DMS 273 (cell line): Measurements from ENCODE around the gene RPS27A.
"Not testable (repeated sequence)": the region's sequence is repeated elsewhere in the genome, so short reads cannot be mapped to it uniquely, and the experiment has no call there.

Experiments used
- DNase-seq: peaks from one replicate; lab custom pipeline; 2025; ENCODE audit not compliant: unreplicated experiment; lab: John Stamatoyannopoulos, UW

RPS27A gene

DNA sequence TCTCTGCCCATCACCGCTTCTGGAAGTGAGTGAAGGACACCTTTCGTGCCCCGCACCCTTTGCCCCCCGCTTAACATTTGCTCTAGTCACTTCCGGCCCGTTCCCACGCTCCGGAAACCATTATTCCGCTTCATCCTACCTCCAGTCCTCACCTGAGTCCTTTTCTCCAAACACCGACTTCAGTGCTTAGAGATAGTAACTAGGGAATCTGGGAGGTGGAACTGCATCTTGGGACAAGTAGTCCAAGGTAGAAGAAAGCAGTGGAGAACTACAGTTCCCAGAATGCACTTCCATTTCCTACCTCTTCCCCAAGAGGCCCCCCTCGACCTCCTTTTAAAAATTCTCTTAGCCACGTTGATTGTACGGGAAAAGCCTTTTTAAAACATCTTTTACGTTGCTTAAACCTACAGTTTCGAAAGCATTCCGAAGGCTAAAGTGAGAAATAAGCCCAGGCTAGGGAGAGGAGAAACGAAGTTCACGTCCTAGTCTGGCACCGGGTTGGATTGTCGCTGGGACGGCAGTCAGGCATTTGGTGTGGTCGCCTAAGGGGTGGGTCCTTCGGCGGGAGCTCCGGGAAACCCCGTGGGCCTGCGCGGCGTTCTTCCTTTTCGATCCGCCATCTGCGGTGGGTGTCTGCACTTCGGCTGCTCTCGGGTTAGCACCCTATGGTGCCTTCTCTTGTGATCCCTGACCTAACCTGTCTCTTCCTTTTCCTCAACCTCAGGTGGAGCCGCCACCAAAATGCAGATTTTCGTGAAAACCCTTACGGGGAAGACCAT is at the start of gene RPS27A, which contains the start of gene CLHC1:
Gene RPS27A (plus strand): TSS at position 605 of the 779 bp plus-strand sequence. CDS start 137 bp downstream, at position 742.
Gene CLHC1 (minus strand): TSS at position 210 of the 779 bp plus-strand sequence. CDS start 9,882 bp downstream, outside the sequence.
- DNase-seq: peak; percentile 96

DNA sequence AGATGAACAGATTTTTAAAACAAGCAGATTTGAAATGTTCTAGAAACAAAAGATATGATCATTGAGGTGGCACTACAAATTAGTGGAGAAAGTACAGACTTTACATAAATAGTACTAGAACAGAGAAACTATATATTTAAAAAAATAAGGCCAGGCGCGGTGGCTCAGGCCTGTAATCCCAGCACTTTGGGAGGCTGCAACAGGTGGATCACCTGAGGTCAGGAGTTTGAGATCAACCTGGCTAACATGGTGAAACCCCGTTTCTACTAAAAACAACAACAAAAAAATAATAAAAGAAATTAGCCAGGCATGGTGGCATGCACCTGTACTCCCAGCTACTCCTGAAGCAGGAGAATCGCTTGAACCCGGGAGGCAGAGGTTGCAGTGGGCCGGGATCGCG is 45.7 kb upstream of the RPS27A start:
- not testable (repeated sequence) for DNase-seq

DNA sequence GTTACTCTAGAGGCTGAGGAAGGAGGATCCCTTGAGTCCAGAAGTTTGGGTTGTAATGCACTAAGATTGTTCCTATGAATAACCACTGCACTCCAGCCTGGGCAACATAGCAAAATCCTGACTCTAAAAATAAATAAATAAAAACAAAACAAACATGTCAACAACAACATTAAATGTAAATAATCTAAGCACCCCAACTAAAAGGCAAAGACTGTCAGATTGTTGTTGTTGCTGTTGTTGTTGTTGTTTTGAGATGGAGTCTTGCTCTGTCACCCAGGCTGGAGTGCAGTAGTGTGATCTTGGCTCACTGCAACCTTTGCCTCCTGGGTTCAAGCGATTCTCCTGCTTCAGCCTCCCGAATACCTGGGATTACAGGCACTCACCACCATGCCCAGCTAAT is 40.6 kb upstream of the RPS27A start:
- not testable (repeated sequence) for DNase-seq

DNA sequence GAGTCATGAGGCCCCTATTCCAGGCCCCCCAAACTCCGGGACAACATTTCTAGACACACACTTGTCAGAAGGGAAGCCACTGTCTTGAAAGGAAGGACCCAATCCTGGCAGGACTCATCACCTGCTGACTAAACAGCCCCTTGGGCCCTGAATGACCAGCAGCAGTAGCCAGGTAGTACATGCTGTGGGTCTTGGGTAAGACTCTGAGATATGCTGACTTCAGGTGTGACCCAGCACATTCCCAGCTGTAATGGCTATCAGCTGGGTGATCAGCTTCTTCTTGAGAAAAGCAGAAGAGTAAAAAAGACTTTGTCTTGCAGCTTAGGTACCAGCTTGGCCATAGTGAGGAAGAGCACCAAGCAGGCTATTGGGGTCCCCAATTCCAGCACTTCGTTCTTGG is 36.0 kb upstream of the RPS27A start:
- no peak for DNase-seq

DNA sequence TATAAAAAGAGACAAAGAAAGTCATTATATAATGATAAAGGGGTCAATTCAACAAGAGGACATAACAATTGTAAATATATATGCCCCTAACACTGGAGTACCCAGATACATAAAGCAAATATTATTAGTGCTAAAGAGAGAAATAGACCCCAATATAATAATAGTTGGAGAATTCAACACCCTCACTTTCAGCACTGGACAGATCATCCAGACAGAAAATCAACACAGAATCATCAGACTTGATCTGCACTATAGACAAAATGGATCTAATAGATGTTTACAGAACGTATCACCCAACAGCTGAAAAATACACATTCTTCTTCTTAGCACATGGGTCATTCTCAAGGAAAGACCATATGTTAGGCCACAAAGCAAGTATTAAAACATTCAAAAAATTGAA is 32.1 kb upstream of the RPS27A start:
- DNase-seq: no peak

DNA sequence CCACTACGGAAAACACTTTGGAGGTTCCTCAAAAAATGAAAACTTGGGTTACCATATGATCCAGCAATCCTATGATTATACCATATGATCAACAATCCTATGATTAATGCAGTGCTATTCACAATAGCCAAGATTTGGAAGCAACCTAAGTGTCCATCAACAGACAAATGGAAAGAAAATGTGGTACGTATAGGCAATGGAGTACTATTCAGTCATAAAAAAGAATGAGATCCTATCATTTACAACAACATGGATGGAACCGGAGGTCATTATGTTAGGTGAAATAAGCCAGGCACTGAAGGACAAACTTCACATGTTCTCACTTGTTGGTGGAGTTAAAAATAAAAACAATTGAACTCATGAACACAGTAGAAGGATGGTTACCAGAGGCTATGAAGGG is 28.0 kb upstream of the RPS27A start:
- DNase-seq: no peak

DNA sequence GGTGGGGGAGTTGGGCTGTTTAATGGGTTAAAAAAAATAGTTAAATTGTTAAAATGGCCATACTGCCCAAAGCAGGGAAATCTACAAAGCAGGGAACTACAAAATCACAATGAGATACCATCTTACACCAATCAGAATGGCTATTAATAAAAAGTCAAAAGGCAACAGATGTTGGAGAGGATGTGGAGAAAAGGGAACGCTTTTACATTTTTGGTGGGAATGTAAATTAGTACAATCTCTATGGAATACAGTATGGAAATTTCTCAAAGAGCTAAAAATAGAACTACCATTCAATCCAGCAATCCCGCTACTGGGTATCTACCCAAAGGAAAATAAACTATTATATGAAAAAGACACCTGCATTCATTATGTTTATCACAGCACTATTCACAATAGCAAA is 27.5 kb upstream of the RPS27A start:
- DNase-seq: no peak

DNA sequence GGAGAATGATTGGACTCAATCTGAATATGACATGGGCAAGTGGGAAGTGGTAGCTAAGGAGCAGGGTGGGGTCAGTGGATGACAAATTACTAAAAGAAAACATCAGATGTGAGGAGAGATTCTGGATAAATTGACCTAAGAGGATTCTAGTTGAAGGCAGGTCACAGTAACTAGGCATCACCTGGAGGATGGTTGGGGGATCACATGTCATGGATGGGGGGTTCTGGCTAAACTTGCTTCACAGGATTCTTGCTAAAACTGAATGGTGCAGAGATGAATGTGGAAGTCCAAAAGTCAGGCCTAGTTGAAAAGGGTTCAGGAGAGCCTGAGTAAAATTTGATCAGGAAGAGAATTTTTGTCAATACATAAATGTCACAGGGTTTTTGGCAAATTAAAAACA is 18.7 kb upstream of the RPS27A start:
- DNase-seq: no peak

DNA sequence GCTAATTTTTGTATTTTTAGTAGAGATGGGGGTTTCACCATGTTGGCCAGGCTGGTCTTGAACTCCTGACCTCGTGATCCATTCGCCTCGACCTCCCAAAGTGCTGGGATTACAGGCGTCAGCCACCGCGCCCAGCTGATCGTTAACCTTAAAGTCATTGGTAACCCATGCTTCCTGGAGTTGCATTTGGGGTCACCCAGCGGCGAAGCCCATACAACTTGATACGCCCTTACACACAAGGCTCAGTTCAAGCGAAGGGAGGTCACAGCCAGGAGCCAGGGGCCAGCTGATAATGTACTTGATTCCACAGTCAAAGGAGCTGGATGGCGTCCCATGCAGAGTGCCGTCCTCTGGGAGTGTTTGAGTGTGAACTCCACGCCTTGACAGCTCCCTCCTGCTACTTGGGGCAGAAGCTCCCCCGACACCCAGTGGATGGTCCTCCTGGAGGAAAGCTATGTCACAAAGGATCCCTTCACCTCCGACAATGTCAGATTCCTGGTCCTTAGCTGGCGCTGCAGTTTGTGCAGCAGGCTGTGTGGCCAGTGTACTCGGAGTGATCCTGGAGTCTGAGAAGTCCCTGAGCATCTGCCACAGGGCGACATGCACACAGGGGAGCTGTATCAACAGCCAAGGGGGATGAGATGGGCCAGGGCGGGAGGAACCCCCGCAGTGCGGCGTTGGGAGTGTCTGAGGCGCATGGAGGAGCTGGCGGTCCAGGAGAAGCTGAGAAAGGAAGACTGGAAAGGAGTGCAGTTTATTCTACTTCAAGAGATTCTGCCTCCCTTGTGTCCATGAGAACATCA is 8.3 kb upstream of the RPS27A start:
- DNase-seq: peak; percentile 66

DNA sequence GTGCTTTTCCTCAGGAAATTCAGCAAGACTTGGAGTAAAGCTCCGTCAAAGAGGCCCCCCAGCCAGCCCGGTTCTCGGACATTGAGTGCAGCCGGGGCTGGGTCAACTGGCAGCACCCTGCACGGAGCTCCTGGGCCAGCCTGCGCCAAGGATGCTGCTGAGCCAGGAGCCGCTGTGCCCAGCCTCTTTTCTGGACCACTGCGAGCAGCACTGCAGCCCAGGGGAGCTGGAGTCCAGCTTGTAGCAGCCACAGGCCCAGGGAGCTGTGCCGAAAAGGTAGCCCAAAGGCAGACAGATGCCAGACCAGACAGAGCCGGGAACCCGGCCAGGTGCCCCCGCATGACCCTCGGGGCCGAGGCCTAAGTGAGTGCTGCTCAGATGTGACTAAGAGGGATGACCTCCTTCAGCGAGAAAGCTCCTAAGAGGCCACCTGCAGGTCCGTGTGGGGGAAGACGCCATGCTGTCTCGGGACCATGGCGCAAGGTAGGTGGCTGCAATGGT is 7.7 kb upstream of the RPS27A start:
- peak; percentile 85 for DNase-seq

DNA sequence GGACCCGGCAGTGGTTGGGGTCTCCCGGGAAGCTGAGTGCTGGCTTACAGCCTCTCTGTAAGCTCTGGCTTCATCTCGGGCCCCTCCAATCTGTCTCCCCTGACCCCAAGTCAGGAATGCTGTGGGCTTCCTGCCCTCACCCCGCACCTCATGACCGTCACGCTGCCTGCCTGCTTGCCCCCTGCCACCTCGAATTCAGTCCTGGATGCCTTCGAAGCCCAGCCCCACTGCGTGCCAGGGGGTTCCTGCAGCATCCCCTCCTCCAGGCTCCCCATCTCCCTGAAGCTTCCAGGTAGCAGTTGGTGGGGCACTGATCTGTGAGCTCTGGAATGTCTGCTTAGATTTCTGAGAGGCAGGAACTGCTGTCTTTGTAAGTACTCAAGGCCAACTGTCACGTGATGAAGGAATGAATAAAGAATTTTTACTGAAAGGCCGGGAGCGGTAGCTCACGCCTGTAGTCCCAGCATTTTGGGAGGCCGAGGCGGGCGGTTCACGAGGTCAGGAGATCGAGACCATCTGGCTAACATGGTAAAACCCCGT is 6.9 kb upstream of the RPS27A start:
- peak; percentile 47 for DNase-seq

DNA sequence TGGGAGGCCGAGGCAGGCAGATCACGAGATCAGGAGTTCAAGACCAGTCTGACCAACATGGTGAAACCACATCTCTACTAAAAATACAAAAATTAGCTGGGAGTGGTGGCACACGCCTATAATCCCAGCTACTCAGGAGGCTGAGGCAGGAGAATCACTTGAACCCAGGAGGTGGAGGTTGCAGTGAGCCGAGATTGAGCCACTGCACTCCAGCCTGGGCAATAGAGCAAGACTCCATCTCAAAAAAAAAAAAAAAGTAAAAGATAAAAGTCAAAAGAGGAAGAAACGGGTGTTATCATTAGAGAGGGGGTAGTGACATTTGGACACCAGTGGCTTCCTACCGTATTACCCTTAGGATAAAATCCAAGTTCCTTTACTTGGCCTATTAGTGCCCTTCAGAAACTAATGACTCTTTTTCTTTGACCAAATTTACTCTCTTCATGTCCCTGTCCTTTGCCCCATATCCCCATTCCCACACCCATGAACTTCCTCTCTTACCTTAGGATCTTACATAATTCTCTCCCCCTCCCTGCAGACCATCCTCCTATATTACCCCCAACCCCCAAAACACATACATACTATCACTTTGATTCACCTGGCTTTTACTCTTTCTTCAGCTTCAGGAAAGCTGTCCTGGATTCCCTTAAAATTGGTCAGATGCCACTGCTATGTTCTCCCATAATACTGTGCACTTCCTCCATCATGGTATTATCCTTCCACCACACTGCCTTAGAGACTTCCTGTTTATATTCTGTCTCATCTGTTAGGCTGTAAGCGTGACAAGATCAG is 4.9 kb upstream of the RPS27A start:
- DNase-seq: not testable (repeated sequence)

DNA sequence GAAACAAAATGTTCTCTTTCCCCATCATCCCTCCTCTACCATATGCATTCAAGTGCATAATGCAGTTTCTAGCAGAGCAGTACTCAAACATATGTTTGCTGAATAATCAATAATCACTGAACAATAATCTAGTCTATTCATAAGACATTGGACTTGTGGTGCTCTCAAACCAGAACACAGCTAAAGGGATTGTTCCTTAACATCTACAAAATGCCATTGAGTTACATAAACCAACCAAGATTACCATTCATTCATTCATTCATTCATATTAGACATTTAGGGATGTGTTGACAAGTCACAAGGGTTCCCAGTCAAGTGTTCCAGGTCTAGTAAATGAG is 4.3 kb upstream of the RPS27A start:
- no peak for DNase-seq

DNA sequence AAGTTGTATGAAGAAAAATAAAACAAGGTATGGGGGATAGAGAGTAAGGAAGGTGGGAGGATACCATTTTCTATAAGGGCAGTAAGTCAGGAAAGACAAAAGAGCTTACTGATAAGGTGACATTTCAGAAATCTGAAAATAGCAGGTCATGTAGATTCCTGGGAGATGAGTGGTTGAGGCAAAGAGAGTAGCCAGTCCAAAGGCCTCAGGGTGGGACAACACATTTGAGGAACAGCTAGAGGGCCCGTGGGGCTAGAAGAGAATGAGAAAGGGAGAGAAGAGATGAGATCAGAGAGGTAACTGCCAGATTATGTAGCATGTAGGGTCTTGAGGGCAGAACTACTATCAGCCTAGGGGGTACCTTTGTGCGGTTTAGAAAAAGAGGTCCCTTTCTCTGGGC is 3.3 kb upstream of the RPS27A start:
- no peak for DNase-seq

DNA sequence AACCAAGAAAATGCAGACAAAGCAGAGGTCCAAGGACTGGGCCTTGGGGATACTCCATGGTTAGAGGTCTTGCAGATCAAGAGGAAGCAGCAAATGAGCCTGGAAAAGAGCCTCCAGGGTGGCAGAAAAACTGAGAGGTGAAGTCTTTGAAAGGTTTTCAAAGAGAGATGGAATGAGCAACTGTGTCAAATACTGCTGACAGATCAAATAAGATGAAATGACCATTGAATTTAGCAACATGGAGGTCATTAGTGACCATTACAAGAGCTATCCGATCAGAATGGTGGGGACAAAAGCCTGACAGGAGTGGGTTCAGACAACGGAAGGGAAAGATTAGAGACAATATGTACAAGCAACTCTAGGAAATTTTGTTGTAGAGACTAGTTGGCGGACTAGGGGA is 1.9 kb upstream of the RPS27A start:
- no peak for DNase-seq

DNA sequence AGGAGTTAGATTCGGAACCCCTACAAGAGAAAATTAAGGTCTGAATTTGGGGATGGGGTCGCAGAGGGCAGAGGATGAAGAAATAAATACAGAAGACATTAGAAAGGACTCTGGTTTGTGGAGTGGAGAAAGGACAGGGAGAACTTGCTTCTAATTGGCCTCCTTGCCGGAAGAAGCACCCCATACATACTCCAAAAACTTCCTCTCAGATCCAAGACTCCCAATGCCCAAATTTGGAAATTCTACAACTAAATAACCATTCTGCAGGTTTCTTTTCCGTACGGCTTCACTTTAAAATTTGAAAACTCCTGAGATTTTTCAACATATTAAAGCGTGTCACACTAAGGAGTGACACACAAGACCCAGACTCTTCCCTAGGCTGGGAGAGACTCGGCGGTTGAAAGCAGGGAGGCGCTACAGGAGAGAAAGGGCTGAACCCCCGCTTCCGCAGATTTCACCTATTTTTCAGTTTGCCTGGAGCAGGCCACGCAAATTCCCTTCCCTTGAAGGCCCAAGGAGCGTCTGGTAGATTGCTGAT is 873 bp upstream of the RPS27A start:
- DNase-seq: peak; percentile 75

DNA sequence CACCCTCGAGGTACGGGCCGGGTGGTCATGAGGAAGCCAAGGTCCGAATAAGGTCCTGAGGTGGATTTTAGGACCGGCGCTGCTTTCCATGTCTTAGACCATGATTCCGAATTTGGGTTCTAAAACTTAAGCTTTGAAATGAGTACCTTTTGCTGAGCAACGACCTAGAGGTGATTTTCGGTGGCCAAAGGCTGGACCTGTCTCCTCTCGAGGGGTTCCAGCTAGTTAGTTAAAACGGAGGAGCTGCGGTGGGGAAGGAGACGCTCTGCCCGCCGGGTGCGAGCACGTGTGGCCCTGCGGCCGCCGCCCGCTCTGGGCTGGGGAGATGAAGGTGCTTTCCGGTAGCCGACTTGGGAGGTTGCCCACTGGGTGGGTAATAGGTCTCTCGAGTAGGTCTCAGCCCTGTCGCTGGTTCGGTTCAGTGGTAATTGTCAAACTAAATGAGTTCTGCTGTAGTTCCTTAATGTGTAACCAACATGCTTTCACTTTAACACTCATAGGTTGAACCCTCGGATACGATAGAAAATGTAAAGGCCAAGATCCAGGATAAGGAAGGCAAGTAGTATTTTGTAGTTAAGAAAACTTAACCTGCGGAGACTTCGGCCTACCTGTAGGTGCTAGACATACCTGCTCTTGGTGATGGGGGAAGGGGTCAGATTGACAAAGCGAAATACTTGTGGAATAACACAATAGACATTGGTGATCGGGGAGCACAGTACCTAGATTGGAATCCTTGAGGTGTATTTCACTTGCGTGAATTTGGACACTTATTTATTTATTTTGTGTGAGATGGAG is 572 bp downstream of the RPS27A start:
- peak; percentile 55 for DNase-seq

DNA sequence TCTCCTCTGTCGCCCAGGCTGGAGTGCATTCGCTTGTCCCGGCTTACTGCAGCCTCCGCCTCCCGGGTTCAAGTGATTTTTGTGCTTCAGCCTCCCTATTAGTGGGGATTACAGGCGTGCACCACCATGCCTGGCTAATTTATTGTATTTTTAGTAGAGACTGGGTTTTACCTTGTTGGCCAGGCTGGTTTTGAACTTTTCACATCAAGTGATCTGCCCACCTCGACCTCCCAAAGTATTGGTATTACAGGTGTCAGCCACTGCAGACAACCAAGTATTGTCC is 1.1 kb downstream of the RPS27A start:
- DNase-seq: no peak

DNA sequence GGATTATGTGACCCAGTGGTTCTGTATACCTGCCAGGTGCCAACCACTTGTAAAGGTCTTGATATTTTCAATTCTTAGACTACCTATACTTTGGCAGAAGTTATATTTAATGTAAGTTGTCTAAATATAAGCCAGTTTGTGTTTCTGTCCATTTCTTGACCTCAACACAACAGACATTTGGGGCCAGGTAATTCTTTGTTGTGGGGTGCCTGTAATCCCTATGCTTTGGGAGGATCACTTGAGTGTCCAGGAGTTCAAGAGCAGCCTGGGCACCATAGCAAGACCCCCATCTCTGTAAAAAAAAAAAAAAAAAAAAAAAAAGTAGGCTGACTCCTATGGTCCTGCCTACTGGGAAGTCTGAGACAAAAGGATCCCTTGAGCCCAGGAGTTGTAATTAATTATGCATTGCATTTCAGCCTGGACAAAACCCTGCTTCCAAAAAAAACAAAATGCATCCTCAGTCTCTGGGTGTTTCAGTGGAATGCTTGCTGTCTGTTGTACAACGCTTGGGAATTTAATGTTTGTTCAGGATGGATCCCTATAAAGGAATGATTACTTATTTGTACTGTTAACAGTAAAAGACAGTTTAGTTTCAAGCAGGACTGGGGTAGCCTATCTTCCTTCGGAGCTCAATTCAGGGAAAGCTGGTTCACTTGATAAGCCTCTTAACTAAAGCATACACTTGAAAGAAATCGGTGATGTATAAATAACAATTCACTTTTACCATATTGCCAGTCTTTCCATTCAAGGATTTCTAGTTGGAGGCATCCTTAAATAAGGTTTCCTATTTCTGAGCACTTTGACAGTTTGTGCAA is 3.4 kb downstream of the RPS27A start:
- DNase-seq: peak; percentile 35
